HEK293 (cell line): ENCODE measurements around the gene UTP25.
A peak's percentile ranks its signal among the peaks of the same experiment; 100 is the strongest.

Source experiments
- AEBP2 ChIP-seq: fragments of 450-650 bp; formaldehyde crosslinking; IDR thresholded peaks from 2 replicates; pipeline ENCODE4 v1.5.1; 2016; ENCODE audit warnings: missing biosample characterization, missing genetic modification characterization, borderline replicate concordance
- ATF2 ChIP-seq: fragments of 450-650 bp; formaldehyde crosslinking; IDR thresholded peaks from 2 replicates; pipeline ENCODE4 v1.5.1; 2016; ENCODE audit warnings: missing biosample characterization, missing genetic modification characterization, low read depth
- CTCF ChIP-seq: fragments of 450-650 bp; formaldehyde crosslinking; IDR thresholded peaks from 2 replicates; pipeline ENCODE4 v1.5.1; 2016; ENCODE audit warnings: missing biosample characterization, missing genetic modification characterization
- FEZF1 ChIP-seq: fragments of 450-650 bp; formaldehyde crosslinking; IDR thresholded peaks from 2 replicates; pipeline ENCODE4 v1.5.1; 2016; ENCODE audit warnings: missing biosample characterization, missing genetic modification characterization
- GLIS1 ChIP-seq: fragments of 450-650 bp; formaldehyde crosslinking; IDR thresholded peaks from 2 replicates; pipeline ENCODE4 v1.5.1; 2016; ENCODE audit warnings: missing biosample characterization, missing genetic modification characterization
- KLF1 ChIP-seq: fragments of 450-650 bp; formaldehyde crosslinking; IDR thresholded peaks from 2 replicates; pipeline ENCODE4 v1.5.1; 2016; ENCODE audit warnings: missing biosample characterization, missing genetic modification characterization
- MEIS1 ChIP-seq: sonication (generic); formaldehyde crosslinking; IDR thresholded peaks from 2 replicates; pipeline ENCODE4 v1.8.1; 2022; ENCODE audit warnings: missing genetic modification reagents, mild to moderate bottlenecking, borderline replicate concordance
- SETDB1 ChIP-seq: IDR thresholded peaks from one replicate; pipeline ENCODE4 v1.6.1; 2017; ENCODE audit warnings: mild to moderate bottlenecking, low read length, moderate library complexity, mixed read lengths; ENCODE audit not compliant: insufficient read length
- TRIM28 ChIP-seq: IDR thresholded peaks from 2 replicates; pipeline ENCODE4 v1.6.1; 2011; ENCODE audit warnings: low read length, control low read depth, borderline replicate concordance
- YY1 ChIP-seq: fragments of 450-650 bp; formaldehyde crosslinking; IDR thresholded peaks from 2 replicates; pipeline ENCODE4 v1.5.1; 2018; ENCODE audit warnings: missing biosample characterization, missing genetic modification characterization
- ZBTB48 ChIP-seq: fragments of 450-650 bp; formaldehyde crosslinking; IDR thresholded peaks from 2 replicates; pipeline ENCODE4 v1.5.1; 2016; ENCODE audit warnings: missing biosample characterization, missing genetic modification characterization
- ZFP37 ChIP-seq: fragments of 450-650 bp; formaldehyde crosslinking; IDR thresholded peaks from 2 replicates; pipeline ENCODE4 v1.5.1; 2016; ENCODE audit warnings: missing biosample characterization, missing genetic modification characterization
- ZNF114 ChIP-seq: fragments of 450-650 bp; formaldehyde crosslinking; IDR thresholded peaks from 2 replicates; pipeline ENCODE4 v1.5.0; 2017; ENCODE audit warnings: missing biosample characterization, missing genetic modification characterization
- ZNF18 ChIP-seq: fragments of 450-650 bp; formaldehyde crosslinking; IDR thresholded peaks from 2 replicates; pipeline ENCODE4 v1.5.1; 2016; ENCODE audit warnings: missing biosample characterization, missing genetic modification characterization
- ZNF202 ChIP-seq: fragments of 450-650 bp; formaldehyde crosslinking; IDR thresholded peaks from 2 replicates; pipeline ENCODE4 v1.5.1; 2016; ENCODE audit warnings: missing biosample characterization, missing genetic modification characterization, borderline replicate concordance
- ZNF211 ChIP-seq: fragments of 450-650 bp; formaldehyde crosslinking; IDR thresholded peaks from 2 replicates; pipeline ENCODE4 v1.5.1; 2016; ENCODE audit warnings: low read depth, missing biosample characterization, missing genetic modification characterization
- ZNF311 ChIP-seq: fragments of 450-650 bp; formaldehyde crosslinking; IDR thresholded peaks from 2 replicates; pipeline ENCODE4 v1.5.1; 2017; ENCODE audit warnings: missing biosample characterization, missing genetic modification characterization, borderline replicate concordance
- ZNF404 ChIP-seq: fragments of 450-650 bp; formaldehyde crosslinking; IDR thresholded peaks from 2 replicates; pipeline ENCODE4 v1.5.1; 2017; ENCODE audit warnings: missing biosample characterization, missing genetic modification characterization
- ZNF449 ChIP-seq: fragments of 450-650 bp; formaldehyde crosslinking; IDR thresholded peaks from 2 replicates; pipeline ENCODE4 v1.5.1; 2017; ENCODE audit warnings: missing biosample characterization, mild to moderate bottlenecking, missing genetic modification characterization, moderate library complexity
- ZNF488 ChIP-seq: fragments of 450-650 bp; formaldehyde crosslinking; IDR thresholded peaks from 2 replicates; pipeline ENCODE4 v1.5.1; 2016; ENCODE audit warnings: missing biosample characterization, missing genetic modification characterization
- ZNF548 ChIP-seq: fragments of 450-650 bp; formaldehyde crosslinking; IDR thresholded peaks from 2 replicates; pipeline ENCODE4 v1.5.1; 2016; ENCODE audit warnings: missing biosample characterization, missing genetic modification characterization
- ZNF561 ChIP-seq: fragments of 450-650 bp; IDR thresholded peaks from 2 replicates; pipeline ENCODE4 v1.5.1; 2018; ENCODE audit warnings: missing biosample characterization, missing genetic modification characterization, borderline replicate concordance
- ZNF654 ChIP-seq: fragments of 450-650 bp; formaldehyde crosslinking; IDR thresholded peaks from 2 replicates; pipeline ENCODE4 v1.5.1; 2016; ENCODE audit warnings: low read depth, missing biosample characterization, missing genetic modification characterization
- ZNF664 ChIP-seq: fragments of 450-650 bp; formaldehyde crosslinking; IDR thresholded peaks from 2 replicates; pipeline ENCODE4 v1.5.1; 2016; ENCODE audit warnings: missing biosample characterization, missing genetic modification characterization
- ZNF692 ChIP-seq: fragments of 450-650 bp; formaldehyde crosslinking; IDR thresholded peaks from 2 replicates; pipeline ENCODE4 v1.5.1; 2016; ENCODE audit warnings: missing biosample characterization, missing genetic modification characterization
- ZNF76 ChIP-seq: fragments of 450-650 bp; formaldehyde crosslinking; IDR thresholded peaks from 2 replicates; pipeline ENCODE4; 2016; ENCODE audit warnings: low read depth, missing biosample characterization, missing genetic modification characterization, borderline replicate concordance
- ZNF777 ChIP-seq: fragments of 450-650 bp; formaldehyde crosslinking; IDR thresholded peaks from 2 replicates; pipeline ENCODE4 v1.5.1; 2017; ENCODE audit warnings: missing biosample characterization, missing genetic modification characterization, borderline replicate concordance
- ZNF785 ChIP-seq: fragments of 450-650 bp; formaldehyde crosslinking; IDR thresholded peaks from 2 replicates; pipeline ENCODE4 v1.5.1; 2016; ENCODE audit warnings: missing biosample characterization, missing genetic modification characterization
- ZNF837 ChIP-seq: fragments of 450-650 bp; formaldehyde crosslinking; IDR thresholded peaks from 2 replicates; pipeline ENCODE4 v1.5.1; 2016; ENCODE audit warnings: missing biosample characterization, missing genetic modification characterization
- ZNF843 ChIP-seq: fragments of 450-650 bp; formaldehyde crosslinking; IDR thresholded peaks from 2 replicates; pipeline ENCODE4 v1.5.1; 2016; ENCODE audit warnings: missing biosample characterization, missing genetic modification characterization

UTP25 gene

GRCh38 chr1:209850342-209850979, 22.7 kb downstream of the UTP25 start (continued):
- TF ChIP-seq ZNF692 (tag by site-specific recombination) (peak; percentile 46; the same call in 1 of the 2 replicates), SETDB1 (no peak), ZNF76 (tag by site-specific recombination) (peak; percentile 47; the same call in 1 of the 2 replicates), CTCF (tag by site-specific recombination) (peak; percentile 76), ZNF488 (no peak), ZNF311 (tag by site-specific recombination) (no peak), ATF2 (tag by site-specific recombination) (peak; percentile 63; the same call in 1 of the 2 replicates), ZNF18 (tag by site-specific recombination) (no peak), MEIS1 (CRISPR knock-in tag) (no peak), ZNF837 (tag by site-specific recombination) (no peak), ZNF114 (tag by site-specific recombination) (no peak), ZNF202 (tag by site-specific recombination) (no peak), ZNF211 (tag by site-specific recombination) (no peak), GLIS1 (tag by site-specific recombination) (peak; percentile 17; the same call in 1 of the 2 replicates), ZNF548 (tag by site-specific recombination) (no peak), ZNF785 (no peak), TRIM28 (no peak), ZNF777 (tag by site-specific recombination) (no peak), ZFP37 (tag by site-specific recombination) (peak; percentile 78; the same call in 1 of the 2 replicates), ZNF664 (no peak), ZNF561 (no peak), ZNF449 (tag by site-specific recombination) (peak; percentile 16; the same call in 1 of the 2 replicates), ZBTB48 (tag by site-specific recombination) (peak; percentile 39), ZNF404 (tag by site-specific recombination) (no peak), KLF1 (tag by site-specific recombination) (0 out of 2 replicates have a peak, but pooled peaks have one; percentile 14), ZNF654 (tag by site-specific recombination) (peak; percentile 92), ZNF843 (tag by site-specific recombination) (0 out of 2 replicates have a peak, but pooled peaks have one; percentile 17), FEZF1 (tag by site-specific recombination) (no peak), AEBP2 (no peak), YY1 (tag by site-specific recombination) (no peak)
